ENCODE data around the gene MYO7A.

The MYO7A gene

DNA sequence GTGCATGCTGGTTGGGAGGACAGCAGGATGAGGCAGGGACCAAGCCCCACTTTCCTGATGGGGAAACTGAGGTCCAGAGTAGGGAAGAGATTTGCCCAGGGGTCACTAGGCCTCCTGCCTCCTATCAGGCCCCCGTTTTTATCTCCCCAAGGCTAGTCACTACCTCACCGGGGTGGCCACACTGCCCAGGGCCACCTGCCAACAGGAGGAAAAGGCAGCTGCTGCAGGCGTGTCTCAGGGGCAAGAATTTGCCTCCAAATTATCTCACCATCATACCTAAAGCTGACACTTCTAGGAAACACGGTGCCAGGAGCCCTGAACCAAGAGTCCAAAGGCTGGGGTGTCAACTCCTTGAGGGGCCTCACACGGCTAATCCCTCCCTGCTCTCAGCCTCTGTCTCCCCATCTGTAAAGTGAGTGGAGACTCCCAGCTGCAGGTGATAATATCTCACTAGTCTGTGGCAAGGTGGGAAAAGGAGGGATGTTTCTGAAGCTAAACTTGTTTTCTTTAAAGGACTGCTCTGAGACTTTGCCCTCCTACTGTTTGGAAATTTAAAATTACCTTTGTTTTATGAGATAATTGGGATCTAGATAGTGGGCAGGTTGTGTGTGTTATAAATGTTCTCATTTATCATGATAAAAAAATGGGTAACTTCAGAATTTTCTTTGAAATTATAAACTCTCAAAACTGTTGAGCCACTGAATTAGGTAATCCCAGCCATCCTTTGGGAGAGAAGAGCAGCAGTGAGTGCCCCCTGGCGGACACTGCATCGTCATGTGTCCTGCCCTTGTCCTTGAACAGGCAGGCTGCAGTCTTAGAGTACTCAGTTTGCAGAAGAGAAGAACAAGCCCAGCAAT is 60.0 kb downstream of the MYO7A start:
- peak; percentile 93 for DNase-seq

DNA sequence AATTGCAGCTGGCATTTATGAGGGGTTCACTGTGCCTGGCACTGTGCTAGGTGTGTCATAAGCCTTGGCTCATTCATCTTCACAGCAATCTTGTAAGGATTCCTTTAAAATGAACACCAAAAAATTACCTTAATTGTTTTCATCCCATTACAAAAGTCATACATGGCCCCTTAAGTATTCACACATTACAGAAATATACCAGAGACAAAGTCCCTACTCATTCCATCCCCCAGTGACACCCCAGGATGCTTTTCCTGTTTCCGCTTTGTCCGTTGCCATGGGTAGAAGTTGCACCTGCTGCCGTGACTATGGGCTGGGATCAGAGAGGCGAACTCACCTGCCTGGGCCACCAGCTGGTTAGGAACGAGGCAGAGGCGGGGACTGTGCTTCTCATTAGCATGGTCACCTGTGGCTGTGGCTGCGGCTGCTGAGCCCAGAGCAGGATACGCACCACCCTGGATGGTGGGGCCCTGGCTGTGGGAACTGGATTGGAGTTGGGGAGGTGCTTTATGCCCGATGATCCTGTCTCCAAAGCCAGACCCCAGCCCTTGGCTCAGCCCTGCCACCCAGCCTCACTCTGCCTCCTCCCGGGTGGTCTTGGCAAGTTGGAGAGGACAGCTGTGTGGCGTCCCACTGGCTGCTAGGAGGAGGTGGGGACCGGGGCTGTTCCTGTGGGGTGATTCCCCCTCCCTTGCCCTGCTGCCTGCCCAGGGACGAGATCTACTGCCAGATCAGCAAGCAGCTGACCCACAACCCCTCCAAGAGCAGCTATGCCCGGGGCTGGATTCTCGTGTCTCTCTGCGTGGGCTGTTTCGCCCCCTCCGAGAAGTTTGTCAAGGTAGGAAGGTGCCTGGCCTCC is 60.8 kb downstream of the MYO7A start:
- no peak for DNase-seq

DNA sequence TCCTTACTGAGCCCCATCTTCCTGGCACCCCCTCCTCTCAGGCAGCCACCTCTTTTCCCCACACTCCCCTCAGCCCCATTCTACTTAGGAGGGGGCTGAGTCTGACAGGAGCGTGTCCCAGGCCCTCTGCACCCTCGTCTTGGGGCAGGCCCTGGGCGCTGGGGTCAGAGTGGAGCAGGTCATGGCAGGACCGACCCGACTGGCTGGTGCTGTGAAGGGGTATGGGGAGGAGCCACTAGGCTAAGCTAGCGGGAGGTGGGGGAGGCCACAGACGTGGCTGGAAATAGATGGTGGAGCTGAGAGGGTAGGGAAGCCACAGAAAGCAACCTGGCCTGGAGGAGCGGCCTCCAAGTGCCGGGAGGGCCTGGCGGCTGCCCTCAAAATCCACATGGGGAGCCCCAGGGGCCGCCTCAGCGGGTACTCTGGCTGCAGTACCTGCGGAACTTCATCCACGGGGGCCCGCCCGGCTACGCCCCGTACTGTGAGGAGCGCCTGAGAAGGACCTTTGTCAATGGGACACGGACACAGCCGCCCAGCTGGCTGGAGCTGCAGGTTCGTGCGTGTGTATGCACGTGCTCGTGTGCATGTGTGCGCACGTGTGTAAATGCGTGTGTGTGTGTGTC is 61.7 kb downstream of the MYO7A start:
- DNase-seq: no peak

DNA sequence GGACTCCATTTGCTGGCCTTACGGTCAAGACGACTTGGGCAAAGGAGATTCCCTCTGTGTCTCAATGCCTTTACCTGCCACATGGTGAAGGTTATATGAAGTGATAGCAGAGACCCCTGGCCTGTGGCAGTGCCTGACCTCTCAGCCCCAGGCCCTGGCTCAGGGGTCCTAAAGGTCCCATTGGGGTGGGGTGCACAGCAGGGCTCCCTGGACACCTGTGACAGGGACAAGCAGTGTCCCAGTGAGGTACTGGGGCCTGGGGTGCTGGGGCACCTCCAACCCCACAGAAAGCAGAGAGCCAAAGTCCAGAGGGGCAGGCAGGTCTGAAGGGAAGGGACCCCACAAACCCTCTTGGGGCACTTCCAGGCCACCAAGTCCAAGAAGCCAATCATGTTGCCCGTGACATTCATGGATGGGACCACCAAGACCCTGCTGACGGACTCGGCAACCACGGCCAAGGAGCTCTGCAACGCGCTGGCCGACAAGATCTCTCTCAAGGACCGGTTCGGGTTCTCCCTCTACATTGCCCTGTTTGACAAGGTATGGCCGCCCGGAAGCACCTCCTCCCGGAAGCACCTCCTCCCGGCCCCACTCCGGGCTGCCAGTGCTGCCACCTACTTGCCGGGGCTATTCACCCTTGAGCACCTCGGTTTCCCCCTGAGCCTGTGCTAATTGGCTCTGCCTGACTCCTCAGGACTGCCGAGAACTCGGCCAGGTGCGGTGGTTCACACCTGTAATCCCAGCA is 62.5 kb downstream of the MYO7A start:
- no peak for DNase-seq

DNA sequence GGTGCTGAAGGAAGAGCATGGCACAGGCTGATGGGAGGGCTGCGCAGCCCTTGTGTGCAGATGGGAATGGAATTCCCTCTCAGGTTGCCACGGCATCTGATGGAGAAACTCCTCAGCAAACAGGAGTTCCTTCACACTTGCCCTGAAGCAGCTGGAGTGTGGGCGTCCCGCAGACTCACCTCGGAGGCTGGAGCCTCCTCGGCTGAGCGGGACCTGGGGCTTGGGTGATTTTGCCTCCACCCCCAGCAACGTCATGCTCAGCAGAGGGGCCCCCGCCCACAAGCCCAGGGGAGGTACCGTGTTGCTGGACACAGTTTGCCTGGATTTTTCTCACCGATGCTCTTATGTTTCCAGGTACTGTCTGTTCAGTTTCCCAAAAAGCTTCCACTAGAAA is 63.4 kb downstream of the MYO7A start:
- DNase-seq: no peak

DNA sequence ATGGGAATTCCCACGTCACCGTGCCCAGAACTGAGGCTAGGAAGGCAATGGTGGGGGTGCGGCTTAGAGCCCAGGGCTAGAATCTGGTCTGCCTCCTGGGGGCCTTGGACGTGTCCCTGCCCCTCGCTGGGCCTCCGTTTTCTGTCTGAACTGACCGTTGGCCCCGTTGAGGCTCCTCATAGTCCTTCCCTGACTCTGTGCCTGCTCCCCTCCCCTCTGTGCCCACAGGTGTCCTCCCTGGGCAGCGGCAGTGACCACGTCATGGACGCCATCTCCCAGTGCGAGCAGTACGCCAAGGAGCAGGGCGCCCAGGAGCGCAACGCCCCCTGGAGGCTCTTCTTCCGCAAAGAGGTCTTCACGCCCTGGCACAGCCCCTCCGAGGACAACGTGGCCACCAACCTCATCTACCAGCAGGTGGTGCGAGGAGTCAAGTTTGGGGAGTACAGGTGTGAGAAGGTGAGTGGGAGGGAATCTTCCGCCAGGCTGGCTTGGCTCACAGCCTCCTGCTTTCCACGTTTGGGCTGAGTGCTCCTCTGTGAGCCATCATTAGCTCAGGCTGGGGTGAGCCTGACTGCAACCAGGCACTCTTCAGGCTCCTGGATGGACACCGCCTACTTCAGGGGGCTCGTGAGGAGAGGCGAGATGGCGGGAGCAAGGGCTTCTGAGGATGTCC is 63.9 kb downstream of the MYO7A start:
- no peak for DNase-seq

DNA sequence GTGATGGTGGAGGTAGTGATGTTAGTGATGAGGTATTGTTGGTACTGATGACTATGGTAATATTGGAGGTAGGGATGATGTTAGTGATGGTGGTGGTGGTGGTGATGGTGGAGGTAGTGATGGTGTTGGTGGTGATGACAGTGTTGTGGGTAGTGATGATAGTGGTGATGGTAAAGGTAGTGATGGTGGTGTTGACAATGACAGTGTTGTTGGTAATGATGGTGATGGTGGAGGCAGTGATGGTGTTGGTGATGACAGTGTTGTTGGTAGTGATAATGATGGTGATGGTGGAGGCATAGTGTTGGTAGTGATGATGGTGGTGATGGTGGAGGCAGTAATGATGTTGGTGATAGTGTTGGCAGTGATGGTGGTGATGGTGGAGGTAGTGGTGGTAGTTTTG is 65.1 kb downstream of the MYO7A start:
- DNase-seq: no peak

DNA sequence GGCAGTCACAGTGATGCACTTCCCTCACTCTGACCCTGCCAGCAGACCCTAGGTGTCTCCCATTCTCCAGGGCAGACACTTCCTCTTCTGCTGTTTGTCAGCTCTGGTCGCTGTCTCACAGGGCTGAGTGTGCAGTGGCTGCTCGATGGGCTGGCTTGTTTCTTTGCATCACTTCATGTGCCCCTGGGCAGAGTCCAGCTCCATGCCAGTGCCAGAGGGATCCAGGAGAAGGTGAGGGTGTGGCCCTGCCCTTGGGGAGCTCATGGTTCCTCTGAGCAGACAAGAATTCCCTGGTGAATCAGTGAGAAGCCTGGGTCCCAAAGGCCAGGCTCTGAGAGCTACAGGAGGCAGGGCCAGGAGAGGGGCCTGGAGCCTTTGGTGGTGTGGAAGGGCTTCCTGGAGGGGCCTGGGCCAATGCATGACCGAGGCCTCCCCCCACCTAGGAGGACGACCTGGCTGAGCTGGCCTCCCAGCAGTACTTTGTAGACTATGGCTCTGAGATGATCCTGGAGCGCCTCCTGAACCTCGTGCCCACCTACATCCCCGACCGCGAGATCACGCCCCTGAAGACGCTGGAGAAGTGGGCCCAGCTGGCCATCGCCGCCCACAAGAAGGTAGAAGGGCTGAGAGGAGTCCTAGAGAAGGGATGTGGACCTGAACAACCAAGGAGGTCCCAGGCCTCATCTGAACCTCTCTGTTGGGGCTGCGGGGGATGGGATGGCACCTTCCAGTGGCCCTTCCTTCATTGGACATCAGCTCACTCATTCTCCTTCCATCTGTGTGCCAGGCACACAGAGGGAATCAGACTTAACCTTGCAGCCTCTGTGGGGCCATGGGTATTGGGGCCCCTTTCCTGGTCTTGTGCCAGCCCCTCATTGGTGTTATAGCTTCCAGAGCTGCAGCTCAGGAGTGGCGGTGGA is 66.1 kb downstream of the MYO7A start:
- no peak for DNase-seq

DNA sequence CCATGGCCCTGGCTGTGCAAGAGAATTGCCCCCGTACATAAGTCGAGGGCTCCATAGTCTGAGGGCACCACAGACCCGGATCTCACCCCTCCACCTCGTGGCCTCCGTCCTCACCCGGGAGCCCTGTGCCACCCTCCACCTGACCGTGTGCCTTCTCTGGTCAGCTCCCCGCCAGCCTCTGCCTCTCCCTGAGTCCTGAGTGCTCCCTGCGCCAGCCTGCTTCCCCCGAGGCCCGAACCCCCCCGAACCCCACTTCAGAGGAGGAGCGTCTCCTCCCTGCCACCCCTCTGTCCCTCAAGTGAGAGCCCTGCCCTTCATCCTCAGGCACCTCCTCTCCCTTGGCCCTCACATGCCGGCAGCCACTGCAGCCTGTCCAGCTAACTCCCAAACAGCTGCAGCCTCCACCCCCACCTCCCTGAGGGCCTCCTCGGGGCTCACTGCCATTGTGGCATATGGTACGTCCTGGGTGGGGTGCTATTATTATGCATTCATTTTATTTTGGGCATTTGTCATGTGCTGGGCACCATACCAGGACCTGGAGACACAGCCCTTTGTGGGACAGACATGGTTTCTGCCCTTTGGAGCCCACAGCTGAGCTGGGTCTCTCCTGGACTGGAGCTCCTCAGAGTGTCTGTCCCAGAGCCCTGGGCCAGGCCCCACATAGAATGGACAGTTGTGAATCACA is 67.2 kb downstream of the MYO7A start:
- DNase-seq: no peak

DNA sequence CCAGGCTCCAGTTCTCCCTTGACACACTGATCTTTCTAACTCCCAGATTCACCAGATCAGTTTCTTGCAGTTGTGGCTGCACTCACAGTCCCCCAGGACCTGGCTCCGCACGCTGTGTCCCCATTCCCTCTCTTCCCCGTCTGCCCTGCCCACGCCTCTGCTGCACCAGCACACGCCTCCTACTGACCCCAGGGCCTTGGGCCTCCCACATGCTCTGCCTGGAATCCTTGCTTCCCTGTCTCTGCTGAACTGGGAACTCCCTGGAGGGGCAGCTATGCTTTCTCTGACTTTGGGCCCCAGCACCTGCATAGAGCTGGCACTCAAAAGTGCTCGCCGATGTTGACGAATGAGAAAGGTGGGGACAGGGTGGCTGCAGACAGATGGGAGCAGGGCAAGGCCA is 68.9 kb downstream of the MYO7A start:
- no peak for DNase-seq

DNA sequence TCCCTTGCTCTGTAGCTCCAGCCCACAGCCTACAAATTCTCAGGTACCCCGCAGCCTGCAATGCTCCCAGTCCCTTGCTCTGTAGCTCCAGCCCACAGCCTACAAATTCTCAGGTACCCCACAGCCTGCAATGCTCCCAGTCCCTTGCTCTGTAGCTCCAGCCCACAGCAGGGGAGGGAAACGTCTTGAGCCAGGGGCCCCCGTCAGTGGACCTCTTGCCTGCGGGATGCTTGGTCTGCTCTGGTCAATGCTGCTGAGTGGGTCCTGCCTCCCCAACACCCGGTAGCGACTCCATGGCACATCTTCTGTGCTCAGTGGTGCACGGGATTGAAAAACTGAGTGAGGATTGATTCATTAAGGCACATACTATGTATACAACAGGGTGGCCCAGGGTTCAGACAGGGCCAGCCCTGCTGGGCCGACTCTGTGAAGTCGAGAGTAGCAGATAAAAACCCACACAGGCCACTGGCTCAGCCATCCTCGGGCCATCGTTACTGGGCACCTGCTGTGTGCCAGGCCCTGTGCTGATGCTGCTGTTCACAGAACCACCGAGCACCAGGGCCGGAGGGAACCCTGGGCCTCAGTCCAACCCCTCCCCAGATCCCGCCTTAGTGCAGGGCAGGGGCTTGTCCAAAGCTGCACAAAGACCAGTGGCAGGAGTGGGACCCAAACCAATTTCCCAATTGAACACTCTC is 69.7 kb downstream of the MYO7A start:
- no peak for DNase-seq

DNA sequence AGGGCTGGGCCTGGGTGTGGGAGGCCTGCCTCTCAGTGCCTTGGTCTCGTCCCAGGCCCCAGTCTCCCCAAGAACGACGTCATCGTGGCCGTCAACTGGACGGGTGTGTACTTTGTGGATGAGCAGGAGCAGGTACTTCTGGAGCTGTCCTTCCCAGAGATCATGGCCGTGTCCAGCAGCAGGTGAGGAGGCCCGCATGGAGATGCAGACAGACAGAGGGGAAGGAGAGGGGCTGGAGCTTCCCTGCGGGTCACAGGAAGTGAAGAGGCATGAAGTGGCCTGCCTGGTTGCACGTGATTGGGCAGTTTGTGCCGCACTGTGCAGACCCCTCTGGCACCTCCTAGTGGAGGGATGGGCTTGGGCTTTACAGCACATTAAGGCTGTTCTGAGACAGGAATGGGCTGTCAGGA is 70.4 kb downstream of the MYO7A start:
- no peak for DNase-seq

DNA sequence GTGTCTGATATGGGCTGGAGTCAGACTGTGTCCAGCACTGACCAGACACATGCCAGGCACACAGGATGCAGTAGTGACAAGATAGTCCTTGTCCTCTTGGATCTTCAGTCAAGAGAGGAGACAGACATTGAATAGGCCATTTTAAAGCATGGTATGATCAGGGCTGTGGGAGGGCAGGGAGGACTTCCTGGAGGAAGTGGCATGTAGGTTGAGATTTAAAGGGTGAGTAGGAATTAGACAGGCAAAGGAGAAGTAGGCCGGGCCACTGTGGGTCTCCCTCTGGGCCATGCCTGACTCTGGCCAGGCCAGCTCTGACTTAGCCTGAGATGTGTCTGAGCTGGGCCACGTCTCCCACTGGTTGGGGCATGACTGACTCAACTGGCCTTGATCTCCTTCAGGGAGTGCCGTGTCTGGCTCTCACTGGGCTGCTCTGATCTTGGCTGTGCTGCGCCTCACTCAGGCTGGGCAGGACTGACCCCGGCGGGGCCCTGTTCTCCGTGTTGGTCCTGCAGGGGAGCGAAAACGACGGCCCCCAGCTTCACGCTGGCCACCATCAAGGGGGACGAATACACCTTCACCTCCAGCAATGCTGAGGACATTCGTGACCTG is 71.2 kb downstream of the MYO7A start:
- DNase-seq: no peak

DNA sequence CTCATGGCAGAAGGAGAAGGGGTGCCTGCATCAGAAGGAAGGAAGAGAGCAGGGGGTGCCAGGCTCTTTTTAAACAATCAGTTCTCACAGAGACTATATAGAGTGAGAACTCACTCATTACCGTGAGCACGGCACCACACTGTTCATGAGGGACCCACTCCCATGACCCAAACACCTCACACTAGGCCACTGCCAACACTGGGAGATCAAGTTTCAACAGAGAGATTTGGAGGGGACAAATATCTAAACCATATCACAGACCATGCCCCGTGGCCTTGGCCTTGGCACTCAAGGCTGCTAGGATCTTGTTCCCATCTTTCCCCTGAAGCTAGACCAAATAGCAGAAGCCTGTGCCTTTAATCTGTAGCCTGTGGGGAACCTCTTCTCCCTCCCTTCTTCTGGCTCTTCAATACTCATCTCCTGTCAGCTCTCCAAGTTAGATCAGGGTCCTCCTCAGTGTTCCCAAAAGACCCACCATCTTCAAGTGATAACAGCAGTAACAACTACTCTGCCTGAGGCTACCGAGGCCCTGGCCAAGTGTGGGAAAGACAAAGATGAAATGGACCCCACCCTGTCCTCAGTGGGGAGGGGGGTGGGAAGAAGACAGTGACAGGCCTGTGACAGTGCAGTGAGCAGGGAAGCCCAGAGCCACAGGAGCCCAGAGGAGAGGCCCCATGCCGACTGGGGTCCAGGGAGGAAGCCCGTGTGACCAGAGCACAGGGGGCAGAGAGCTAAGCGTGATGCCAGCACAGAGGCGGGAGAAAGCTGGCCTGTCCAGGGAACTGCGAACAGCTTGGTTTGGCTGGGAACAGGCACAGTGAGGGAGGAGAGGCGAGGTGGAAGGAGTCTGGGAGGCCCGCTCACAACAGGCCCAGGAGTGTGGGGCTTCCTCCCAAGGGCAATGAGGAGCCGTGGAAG is 72.6 kb downstream of the MYO7A start:
- DNase-seq: no peak

DNA sequence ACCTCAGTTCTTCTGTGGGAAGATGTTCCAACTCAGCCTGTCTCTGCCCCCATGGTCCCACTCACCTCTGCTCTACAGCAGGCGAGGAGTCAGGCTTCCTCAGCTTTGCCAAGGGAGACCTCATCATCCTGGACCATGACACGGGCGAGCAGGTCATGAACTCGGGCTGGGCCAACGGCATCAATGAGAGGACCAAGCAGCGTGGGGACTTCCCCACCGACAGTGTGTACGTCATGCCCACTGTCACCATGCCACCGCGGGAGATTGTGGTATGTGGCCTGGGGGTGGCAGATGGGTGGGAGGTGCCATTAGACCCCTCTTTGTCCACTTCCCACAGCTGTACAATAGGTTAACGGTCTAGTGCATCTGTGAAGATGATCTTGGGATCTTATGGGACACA is 73.3 kb downstream of the MYO7A start:
- DNase-seq: no peak

DNA sequence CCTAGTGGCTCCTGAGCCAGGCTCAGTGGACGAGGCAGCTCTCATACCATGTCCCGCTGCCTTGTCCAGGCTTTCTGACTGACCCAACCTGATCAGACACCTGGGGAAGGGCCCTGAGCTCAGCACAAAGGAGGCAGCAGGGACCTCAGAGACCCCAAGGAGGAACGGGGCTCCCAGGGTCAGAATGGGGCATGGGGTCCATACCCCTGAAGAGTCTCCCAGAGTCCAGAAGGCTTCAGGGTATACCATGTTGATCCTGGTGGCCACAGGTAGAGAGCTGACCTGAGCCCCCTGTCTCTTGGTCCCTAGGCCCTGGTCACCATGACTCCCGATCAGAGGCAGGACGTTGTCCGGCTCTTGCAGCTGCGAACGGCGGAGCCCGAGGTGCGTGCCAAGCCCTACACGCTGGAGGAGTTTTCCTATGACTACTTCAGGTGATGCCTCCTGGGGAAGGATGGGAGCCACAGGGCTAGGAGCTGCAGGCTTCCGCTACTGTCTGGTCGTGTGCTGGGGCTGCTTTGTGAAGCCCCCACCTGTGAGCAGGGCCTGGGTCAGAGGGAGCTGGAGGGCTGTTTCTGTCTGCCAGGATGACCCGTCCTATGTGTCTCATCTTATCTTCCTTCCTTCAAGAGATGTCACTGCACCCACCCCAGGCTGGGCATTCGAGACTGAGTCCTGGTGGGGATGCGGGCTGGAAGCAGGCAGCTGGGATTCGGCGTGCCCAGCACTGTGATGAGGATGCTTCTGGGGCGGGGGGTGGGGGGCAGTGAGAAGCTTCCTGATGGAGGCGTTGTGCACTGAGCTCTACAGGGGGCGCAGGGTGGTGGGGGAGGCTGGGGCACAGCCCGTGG is 74.2 kb downstream of the MYO7A start:
- DNase-seq: no peak
